ENCODE data around the gene SYCE1.

GRCh38 chr10:133565441-133566294 lies at the start of gene SYCE1:
- TF ChIP-seq POLR2A (IDR thresholded peaks at IDR 0.05; ENCODE audit: low read depth, low read length), result no peak
- TF ChIP-seq POLR2AphosphoS5 (IDR thresholded peaks at IDR 0.05; ENCODE audit: low read depth, low read length), result no peak
